NOMO-1 treated with dmso at 0.1 percent for 144 hours (cell line): ENCODE measurements around the gene ECM1.

ENCODE experiments used
- DNase-seq: peaks from one replicate; lab custom pipeline; 2025; ENCODE audit not compliant: unreplicated experiment; lab: John Stamatoyannopoulos, UW

ECM1 gene

GRCh38 chr1:150511985-150512660 lies 4.2 kb downstream of the ECM1 start:
- no peak for DNase-seq

GRCh38 chr1:150512846-150513245 lies 4.9 kb downstream of the ECM1 start:
- DNase-seq: no peak

GRCh38 chr1:150513351-150513791 lies 5.5 kb downstream of the ECM1 start:
- DNase-seq: no peak

- no peak for DNase-seq
These were observed 6.4 kb downstream of the ECM1 start for GRCh38 chr1:150514260-150514659.

- no peak for DNase-seq
These were observed 7.0 kb downstream of the ECM1 start for GRCh38 chr1:150514913-150515327.

- peak; percentile 96 for DNase-seq
These were observed 7.6 kb downstream of the ECM1 start, which contains the start of gene FALEC for GRCh38 chr1:150515328-150516049. Gene FALEC, plus strand, starts transcription at chr1:150515752.

- no peak for DNase-seq
These were observed 8.2 kb downstream of the ECM1 start for GRCh38 chr1:150516050-150516591.

- no peak for DNase-seq
These were observed 8.7 kb downstream of the ECM1 start for GRCh38 chr1:150516616-150517015.

GRCh38 chr1:150521196-150521968 lies 13.5 kb downstream of the ECM1 start:
- no peak for DNase-seq

GRCh38 chr1:150525348-150525747 lies 17.4 kb downstream of the ECM1 start:
- DNase-seq: no peak

- no peak for DNase-seq
These were observed 20.3 kb downstream of the ECM1 start for GRCh38 chr1:150528196-150528595.

- DNase-seq: no peak
These were observed 21.1 kb downstream of the ECM1 start for GRCh38 chr1:150529017-150529416.

GRCh38 chr1:150530491-150531159 lies 22.7 kb downstream of the ECM1 start:
- DNase-seq: no peak

GRCh38 chr1:150532860-150533259 lies 25.0 kb downstream of the ECM1 start:
- no peak for DNase-seq

GRCh38 chr1:150534002-150534401 lies 26.1 kb downstream of the ECM1 start:
- DNase-seq: no peak

GRCh38 chr1:150535511-150536287 lies 27.8 kb downstream of the ECM1 start:
- DNase-seq: no peak

GRCh38 chr1:150536836-150537731 lies 29.2 kb downstream of the ECM1 start:
- no peak for DNase-seq

- DNase-seq: no peak
These were observed 30.1 kb downstream of the ECM1 start for GRCh38 chr1:150537732-150538684.
